ENCODE results near the gene FBP1. TPM values are rescaled to one million over a fixed set of nuclear protein-coding genes. Genes with fewer than 3 reads are reported as not detected.

The FBP1 gene
- total RNA-seq, 3 donors from 2014 or later, result 7.4 to 41.1 (median 33.4) TPM

- Histone ChIP-seq H3K4me1 (no peaks in the 10 kb centered on the region), H3K36me3 (no peaks in the 10 kb centered on the region), H3K27me3 (no peaks in the 10 kb centered on the region), H3K9me3 (no peaks in the 10 kb centered on the region), H3K27ac (peak within 1 kb of the TSS in 1 of 2 donors; percentile 1), H3K4me3 (peak within 1 kb of the TSS in 2 of 3 donors; percentile 16 to 34)
- intact Hi-C loops (cut with DNase I; ENCODE audit: low total_unique reads), result no loop called here
- TF ChIP-seq POLR2A (IDR thresholded peaks at IDR 0.05) (no peak), CTCF (IDR thresholded peaks at IDR 0.05) (peak in 2 of 3 donors; percentile 29 to 58)
- DNase-seq (ENCODE audit: low spot score in 2 of 2), result peak; percentile 41 to 68
These were observed 84.6 kb downstream of the FBP1 start, which contains the start of gene PCAT7 for GRCh38 chr9:94554439-94555331. PCAT7 (plus strand) TSS chr9:94555083.

GRCh38 chr9:94554078-94554438 lies 85.3 kb downstream of the FBP1 start:
- TF ChIP-seq CTCF (IDR thresholded peaks at IDR 0.05) (no peak), POLR2AphosphoS5 (IDR thresholded peaks at IDR 0.05) (no peak), POLR2A (IDR thresholded peaks at IDR 0.05) (no peak)
- no peaks in the 10 kb centered on the region for H3K4me1 ChIP-seq
- no peak for DNase-seq (ENCODE audit: low spot score in 2 of 2)
- H3K27ac ChIP-seq, result peak overlapping the region in 1 of 2 donors; percentile 1
- intact Hi-C loops (cut with DNase I; ENCODE audit: low total_unique reads), result no loop called here
- H3K9me3 ChIP-seq, result no peaks in the 10 kb centered on the region
- peak overlapping the region in 2 of 3 donors; percentile 16 to 34 for H3K4me3 ChIP-seq
- no peaks in the 10 kb centered on the region for H3K27me3 ChIP-seq
- no peaks in the 10 kb centered on the region for H3K36me3 ChIP-seq

Other genes starting within 250 kb of the FBP1 start
- under 1 TPM in 1 of 3 donors, not detected in 2; under 0.01 TPM for gene PCAT7, start 84.4 kb downstream of the FBP1 start, total RNA-seq
- gene FBP2, start 45.7 kb downstream of the FBP1 start, total RNA-seq, result not detected
- 10 to 100 TPM; 15.5 to 94.1 (median 87.5) TPM for gene AOPEP, start 87.2 kb upstream of the FBP1 start, total RNA-seq